ENCODE results near the gene CNEP1R1. TPM values are rescaled to one million over a fixed set of nuclear protein-coding genes. Genes with fewer than 3 reads are reported as not detected.
"Not testable (repeated sequence)": the region's sequence is repeated elsewhere in the genome, so short reads cannot be mapped to it uniquely, and the experiment has no call there.

CNEP1R1 gene
- total RNA-seq, 4 donors from 2014 or later, result 14.1 to 18.4 (median 14.9) TPM

- no peak overlapping the region for H3K27ac ChIP-seq
- TF ChIP-seq POLR2A (IDR thresholded peaks at IDR 0.05), result no peak
- no peak for TF ChIP-seq CTCF (IDR thresholded peaks at IDR 0.05)
- H3K27me3 ChIP-seq, result no peaks in the 10 kb centered on the region
- no peaks in the 10 kb centered on the region for H3K36me3 ChIP-seq
- WGBS, 2 donors, result 73 to 92% methylated on average over 2 of the region's 2 CpGs
- H3K4me3 ChIP-seq, result no peak overlapping the region
- intact Hi-C loops (cut with DNase I), result no loop called here
- no peaks in the 10 kb centered on the region for H3K4me1 ChIP-seq
- DNase-seq, result no peak
- H3K9me3 ChIP-seq, result no peaks in the 10 kb centered on the region
Measured at GRCh38 chr16:50012182-50012581, 12.8 kb upstream of the CNEP1R1 start.

- H3K27me3 ChIP-seq; H3K27ac ChIP-seq; H3K4me3 ChIP-seq; H3K9me3 ChIP-seq; DNase-seq; intact Hi-C loops (cut with DNase I); H3K36me3 ChIP-seq; H3K4me1 ChIP-seq: not testable (repeated sequence)
- WGBS, 2 donors, result 75 to 79% methylated on average over 6 to 7 of the region's 8 CpGs
Measured at GRCh38 chr16:50014211-50014610, 10.8 kb upstream of the CNEP1R1 start.

GRCh38 chr16:50015631-50016030 is 9.4 kb upstream of the CNEP1R1 start:
- 90 to 95% methylated on average over 2 of the region's 2 CpGs for WGBS, 2 donors
- no peaks in the 10 kb centered on the region for H3K27me3 ChIP-seq
- DNase-seq, result no peak
- intact Hi-C loops (cut with DNase I), result no loop called here
- no peaks in the 10 kb centered on the region for H3K4me1 ChIP-seq
- no peaks in the 10 kb centered on the region for H3K9me3 ChIP-seq
- TF ChIP-seq CTCF (IDR thresholded peaks at IDR 0.05) (no peak), POLR2A (IDR thresholded peaks at IDR 0.05) (no peak)
- no peak overlapping the region for H3K4me3 ChIP-seq
- H3K36me3 ChIP-seq, result no peaks in the 10 kb centered on the region
- H3K27ac ChIP-seq, result no peak overlapping the region

GRCh38 chr16:50017553-50017952 is 7.5 kb upstream of the CNEP1R1 start:
- intact Hi-C loops (cut with DNase I), result no loop called here
- Histone ChIP-seq H3K4me3 (no peak overlapping the region), H3K27ac (no peak overlapping the region), H3K9me3 (no peaks in the 10 kb centered on the region), H3K36me3 (no peaks in the 10 kb centered on the region), H3K4me1 (no peaks in the 10 kb centered on the region), H3K27me3 (no peaks in the 10 kb centered on the region)
- TF ChIP-seq CTCF (IDR thresholded peaks at IDR 0.05) (no peak), POLR2A (IDR thresholded peaks at IDR 0.05) (no peak)
- DNase-seq, result no peak
- 81 to 84% methylated on average over 7 to 9 of the region's 9 CpGs for WGBS, 2 donors

- peaks cover 0 to 15% (median 10%) of the 10 kb centered on the region in 3 donors for H3K4me1 ChIP-seq
- no peak for TF ChIP-seq CTCF (IDR thresholded peaks at IDR 0.05)
- TF ChIP-seq POLR2A (IDR thresholded peaks at IDR 0.05), result no peak
- intact Hi-C loops (cut with DNase I), result loop anchor here (10.0 kb wide), 2 partner anchors 193 to 333 kb away; no protein-coding TSS in a partner anchor
- H3K36me3 ChIP-seq, result no peaks in the 10 kb centered on the region
- no peaks in the 10 kb centered on the region for H3K27me3 ChIP-seq
- no peak overlapping the region for H3K4me3 ChIP-seq
- WGBS, 2 donors, result 23 to 57% methylated on average over 2 of the region's 2 CpGs
- H3K27ac ChIP-seq, result no peak overlapping the region
- DNase-seq, result no peak
- H3K9me3 ChIP-seq, result no peaks in the 10 kb centered on the region
Measured at GRCh38 chr16:50021544-50021943, 3.5 kb upstream of the CNEP1R1 start.

GRCh38 chr16:50023641-50024040 is 1.4 kb upstream of the CNEP1R1 start:
- Histone ChIP-seq H3K36me3 (peaks cover 0 to 12% (median 0%) of the 10 kb centered on the region in 3 donors), H3K27me3 (no peaks in the 10 kb centered on the region), H3K4me3 (no peak overlapping the region), H3K9me3 (no peaks in the 10 kb centered on the region), H3K27ac (no peak overlapping the region), H3K4me1 (peaks cover 0 to 35% (median 16%) of the 10 kb centered on the region in 3 donors)
- 45 to 47% methylated on average over 4 of the region's 4 CpGs for WGBS, 2 donors
- intact Hi-C loops (cut with DNase I), result loop anchor here (10.0 kb wide), 2 partner anchors 191 to 331 kb away; no protein-coding TSS in a partner anchor
- TF ChIP-seq POLR2A (IDR thresholded peaks at IDR 0.05) (no peak), CTCF (IDR thresholded peaks at IDR 0.05) (no peak)
- no peak for DNase-seq

All from esophagus squamous epithelium (tissue), 5 donors.